ENCODE data around the gene NELFA.

NELFA gene

GRCh38 chr4:1958276-1959103, 50.3 kb downstream of the NELFA start:
- no peak for ATAC-seq
- TF ChIP-seq ZFP3 (CRISPR knock-in tag; IDR thresholded peaks at IDR 0.05) (no peak), ZFP30 (CRISPR knock-in tag; IDR thresholded peaks at IDR 0.05) (no peak), ZC3H10 (CRISPR knock-in tag; IDR thresholded peaks at IDR 0.05) (no peak), SNAI2 (CRISPR knock-in tag; IDR thresholded peaks at IDR 0.05) (no peak), BACH2 (CRISPR knock-in tag; IDR thresholded peaks at IDR 0.05; ENCODE audit: borderline replicate concordance) (no peak), ARNTL (CRISPR knock-in tag; IDR thresholded peaks at IDR 0.05; ENCODE audit: borderline replicate concordance, low read depth) (no peak), CREB5 (CRISPR knock-in tag; IDR thresholded peaks at IDR 0.05; ENCODE audit: low read depth) (no peak), ZNF8 (CRISPR knock-in tag; IDR thresholded peaks at IDR 0.05) (no peak), TSHZ2 (CRISPR knock-in tag; IDR thresholded peaks at IDR 0.05) (no peak), GLIS3 (CRISPR knock-in tag; IDR thresholded peaks at IDR 0.05) (no peak), ESRRG (CRISPR knock-in tag; IDR thresholded peaks at IDR 0.05) (no peak)

- no peak for ATAC-seq
- TF ChIP-seq PATZ1 (CRISPR knock-in tag; IDR thresholded peaks at IDR 0.05; ENCODE audit: borderline replicate concordance), result no peak
- TF ChIP-seq CSRNP3 (CRISPR knock-in tag; IDR thresholded peaks at IDR 0.05), result no peak
- TF ChIP-seq TOX (CRISPR knock-in tag; IDR thresholded peaks at IDR 0.05; ENCODE audit: borderline replicate concordance), result no peak
- TF ChIP-seq ZFP3 (CRISPR knock-in tag; IDR thresholded peaks at IDR 0.05), result no peak
- TF ChIP-seq ESRRG (CRISPR knock-in tag; IDR thresholded peaks at IDR 0.05), result no peak
- no peak for TF ChIP-seq ZNF8 (CRISPR knock-in tag; IDR thresholded peaks at IDR 0.05)
- no peak for TF ChIP-seq PPARA (CRISPR knock-in tag; IDR thresholded peaks at IDR 0.05; ENCODE audit: borderline replicate concordance)
- TF ChIP-seq ZNF565 (CRISPR knock-in tag; conservative IDR thresholded peaks at IDR 0.05; ENCODE audit: low read depth), result no peak
Observed at GRCh38 chr4:1956631-1957030, 52.1 kb downstream of the NELFA start.

GRCh38 chr4:1953335-1953734, 55.4 kb downstream of the NELFA start:
- ATAC-seq, result no peak
- TF ChIP-seq CSRNP3 (CRISPR knock-in tag; IDR thresholded peaks at IDR 0.05) (no peak), ARNTL (CRISPR knock-in tag; IDR thresholded peaks at IDR 0.05; ENCODE audit: borderline replicate concordance, low read depth) (no peak), POU6F1 (CRISPR knock-in tag; IDR thresholded peaks at IDR 0.05; ENCODE audit: borderline replicate concordance, low read depth) (no peak)
